HG03378 (cell line): ENCODE results near the gene IL4R.
"Not testable (repeated sequence)": the region's sequence is repeated elsewhere in the genome, so short reads cannot be mapped to it uniquely, and the experiment has no call there.

Experiments used
- ATAC-seq: cut with Tn5 transposase; IDR thresholded peaks from one replicate; pipeline ENCODE4 v1.9.1; 2021; ENCODE audit warnings: mild to moderate bottlenecking, moderate library complexity; ENCODE audit not compliant: unreplicated experiment

Gene IL4R

DNA sequence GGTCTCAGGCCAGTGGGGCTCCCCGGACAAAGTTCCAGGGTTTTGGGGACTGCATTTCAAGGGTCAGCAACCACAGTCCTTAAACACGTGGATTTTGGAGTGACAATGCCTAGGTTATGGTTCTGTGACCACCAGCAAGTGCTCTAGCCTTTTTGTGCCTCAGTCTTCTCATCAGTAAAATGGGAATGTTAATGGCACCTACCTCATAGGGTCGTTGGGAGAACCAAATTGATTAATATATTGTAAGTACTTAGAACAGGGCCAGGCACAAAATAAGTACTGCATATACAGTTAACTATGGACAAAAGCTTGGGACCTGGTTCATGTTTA is 13.8 kb downstream of the IL4R start:
- ATAC-seq = no peak

DNA sequence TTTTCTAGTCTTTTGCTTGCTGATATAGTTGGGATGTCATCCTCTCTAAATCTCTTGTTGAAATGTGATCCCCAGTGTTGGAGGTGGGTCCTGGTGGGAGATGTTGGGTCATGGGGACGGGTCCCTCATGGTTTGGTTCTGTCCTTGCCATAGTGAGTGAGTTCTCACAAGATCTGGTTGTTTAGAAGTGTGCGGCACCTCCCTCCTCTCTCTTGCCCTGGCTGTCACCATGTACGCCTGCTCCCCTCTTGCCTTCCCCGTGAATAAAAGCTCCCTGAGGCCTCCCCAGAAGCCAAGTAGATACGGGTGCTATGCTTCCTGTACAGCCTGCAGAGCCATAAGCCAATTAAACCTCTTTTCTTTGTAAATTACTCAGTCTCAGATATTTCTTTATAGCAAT is 15.2 kb downstream of the IL4R start:
- no peak for ATAC-seq

- ATAC-seq = not testable (repeated sequence)
Measured at GRCh38 chr16:27329376-27330079, 15.8 kb downstream of the IL4R start.

GRCh38 chr16:27330542-27330941 is 16.8 kb downstream of the IL4R start:
- ATAC-seq = no peak

DNA sequence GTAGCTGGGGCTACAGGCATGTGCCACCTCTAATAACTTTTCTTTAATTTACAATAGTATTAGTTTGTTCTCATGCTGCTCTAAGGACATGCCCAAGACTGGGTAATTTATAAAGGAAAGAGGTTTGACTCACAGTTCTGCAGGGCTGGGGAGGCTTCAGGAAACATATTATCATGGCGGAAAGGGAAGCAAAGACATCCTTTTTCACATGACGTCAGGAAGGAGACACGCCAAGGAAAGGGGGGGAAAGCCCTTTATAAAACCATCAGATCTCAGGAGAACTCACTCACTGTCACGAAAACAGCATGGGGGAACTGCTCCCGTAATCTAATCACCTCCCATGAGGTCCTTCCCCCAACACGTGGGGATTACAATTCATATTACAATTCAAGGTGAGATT is 18.3 kb downstream of the IL4R start:
- ATAC-seq = no peak

GRCh38 chr16:27333104-27333503 is 19.3 kb downstream of the IL4R start:
- no peak for ATAC-seq

- ATAC-seq = no peak
Measured at GRCh38 chr16:27333549-27333948, 19.8 kb downstream of the IL4R start.

DNA sequence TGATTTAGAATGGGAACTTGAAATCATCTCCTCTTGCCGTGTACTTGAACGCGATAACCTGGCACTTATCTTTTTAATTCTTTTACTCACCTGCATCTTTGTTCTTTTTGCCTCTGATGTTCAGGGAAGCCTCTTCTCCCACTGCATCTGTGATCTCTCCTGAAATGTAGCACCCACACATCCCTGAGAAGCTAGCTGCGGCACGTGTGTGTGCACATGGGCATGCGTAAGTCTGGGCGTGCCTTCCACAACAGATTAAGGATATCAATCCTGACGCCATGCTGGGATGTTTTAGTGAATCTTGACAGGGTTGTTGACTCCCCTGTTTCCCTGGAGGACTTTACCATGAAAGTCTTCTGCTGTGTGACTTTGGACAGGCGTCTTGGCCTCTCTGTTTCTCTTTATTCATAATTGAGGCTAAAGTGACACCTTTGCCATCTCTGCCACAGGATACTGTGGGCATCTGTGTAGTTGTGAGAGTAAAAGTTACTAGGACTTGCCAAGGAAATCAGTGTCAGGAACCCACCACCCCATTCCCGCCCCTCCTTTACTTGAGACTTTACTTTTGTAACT is 20.5 kb downstream of the IL4R start:
- no peak for ATAC-seq

DNA sequence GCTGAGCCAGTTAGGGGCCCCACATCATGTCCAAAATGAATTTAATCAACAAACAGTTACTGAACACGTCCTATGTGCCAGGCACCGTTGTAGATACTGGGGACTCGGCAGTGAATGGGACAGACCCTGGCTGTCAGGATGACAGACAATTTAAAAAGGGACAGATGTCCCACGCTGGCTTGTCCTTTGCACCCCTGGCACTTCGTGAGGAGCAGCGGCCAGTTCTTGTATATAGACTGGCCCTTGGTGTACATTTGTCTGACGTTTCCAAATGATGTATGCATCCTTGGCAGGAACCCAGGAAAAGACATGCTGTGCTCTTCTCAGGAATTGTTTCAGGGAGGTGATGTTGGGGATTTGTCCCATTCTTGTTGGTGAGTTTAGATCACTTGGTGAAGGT is 21.1 kb downstream of the IL4R start:
- no peak for ATAC-seq

- ATAC-seq = no peak
Measured at GRCh38 chr16:27335349-27336053, 21.7 kb downstream of the IL4R start.

DNA sequence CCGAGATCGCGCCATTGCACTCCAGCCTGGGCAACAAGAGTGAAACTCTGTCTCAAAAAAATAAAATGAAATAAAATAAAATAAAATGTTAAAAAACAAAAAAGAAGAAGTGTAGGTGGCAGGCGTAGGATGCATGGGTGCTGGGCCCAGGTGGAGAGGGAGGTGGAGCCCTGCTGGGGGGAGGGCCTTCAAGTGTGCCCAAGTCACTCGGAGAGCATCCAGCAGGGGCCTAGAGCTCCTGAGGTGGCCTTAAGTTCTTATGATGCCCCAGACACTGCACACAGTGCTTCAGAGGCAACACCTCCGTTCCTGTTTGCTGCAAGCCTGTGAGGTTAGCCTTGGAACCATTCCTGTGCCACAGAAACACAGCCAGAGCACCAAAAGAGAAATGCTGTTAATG is 23.2 kb downstream of the IL4R start:
- no peak for ATAC-seq

GRCh38 chr16:27339180-27339579 is 25.4 kb downstream of the IL4R start:
- no peak for ATAC-seq

- ATAC-seq = no peak
Measured at GRCh38 chr16:27340654-27341053, 26.9 kb downstream of the IL4R start.

DNA sequence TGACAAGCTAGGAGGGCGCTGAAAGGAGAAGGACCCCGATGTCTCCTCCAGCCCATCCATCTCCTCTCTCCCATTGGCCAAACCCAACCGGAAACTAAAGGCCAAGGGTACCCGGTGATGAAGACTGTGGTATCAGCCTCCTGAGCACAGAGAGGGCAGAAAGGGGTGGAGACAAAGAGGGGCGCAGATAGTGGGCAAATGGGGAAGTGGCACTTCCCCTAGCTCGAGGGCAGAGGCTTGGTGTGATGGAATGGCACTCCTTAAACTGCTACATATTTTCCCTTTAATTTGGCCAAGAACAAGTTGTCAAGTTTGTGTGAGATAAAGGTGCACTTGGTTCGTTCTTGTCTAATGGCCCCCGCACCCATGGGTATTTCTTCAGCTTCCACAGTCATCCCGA is 27.8 kb downstream of the IL4R start:
- no peak for ATAC-seq

DNA sequence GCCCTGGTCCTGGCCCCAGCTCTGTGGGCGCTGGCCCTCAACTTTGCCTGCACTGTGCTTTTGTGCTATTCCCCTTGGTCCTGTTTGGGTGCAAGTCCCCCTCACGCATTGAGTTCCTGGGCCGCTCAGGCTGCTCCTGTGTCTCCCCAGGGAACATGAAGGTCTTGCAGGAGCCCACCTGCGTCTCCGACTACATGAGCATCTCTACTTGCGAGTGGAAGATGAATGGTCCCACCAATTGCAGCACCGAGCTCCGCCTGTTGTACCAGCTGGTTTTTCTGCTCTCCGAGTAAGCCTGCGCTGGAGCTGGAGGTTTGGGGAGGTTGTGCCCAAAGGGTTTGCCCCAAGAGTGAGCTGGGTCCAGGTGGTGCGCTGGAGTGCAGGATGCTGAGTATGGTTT is 28.2 kb downstream of the IL4R start:
- ATAC-seq = no peak

GRCh38 chr16:27344721-27345120 is 30.9 kb downstream of the IL4R start:
- ATAC-seq = no peak

DNA sequence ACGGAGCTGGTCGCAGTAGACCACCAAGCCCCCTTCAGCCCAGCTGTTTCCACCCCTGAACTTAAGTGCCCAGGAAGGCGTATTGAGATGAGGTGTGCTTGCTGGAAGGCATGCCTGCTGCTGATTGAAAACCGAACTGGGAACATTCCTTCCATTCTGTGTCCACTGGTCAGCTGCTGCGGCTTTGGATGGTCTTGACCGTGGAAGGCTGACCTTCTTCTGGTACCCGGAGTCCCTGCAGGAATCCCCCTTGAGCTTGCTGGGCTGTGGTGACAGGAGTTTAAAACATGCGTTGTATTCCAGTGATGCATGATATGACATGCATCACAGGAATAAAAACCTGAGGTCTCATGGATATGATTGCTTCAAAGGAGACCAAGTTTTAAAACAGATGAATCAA is 31.4 kb downstream of the IL4R start:
- ATAC-seq = no peak

DNA sequence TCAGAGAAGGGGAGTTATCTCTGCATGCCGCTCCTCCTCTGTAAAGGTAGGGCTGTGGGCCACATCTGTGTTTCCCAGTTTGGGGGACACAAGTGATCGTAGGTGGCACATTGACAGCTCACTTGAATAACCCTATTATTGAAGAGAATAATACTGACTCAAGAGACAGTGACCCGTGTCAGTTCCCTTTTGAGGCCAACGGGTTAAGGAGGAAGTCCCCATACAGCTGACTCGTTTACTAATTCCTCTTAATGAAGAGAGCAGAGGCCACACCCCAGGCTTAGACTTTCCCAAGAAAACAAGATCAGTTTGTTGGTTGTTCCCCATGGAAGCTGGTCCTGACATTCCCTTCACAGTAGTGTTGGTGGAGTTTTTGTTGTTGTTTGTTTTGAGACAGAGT is 33.0 kb downstream of the IL4R start:
- ATAC-seq = no peak

GRCh38 chr16:27347930-27348685 is 34.3 kb downstream of the IL4R start:
- ATAC-seq = no peak

DNA sequence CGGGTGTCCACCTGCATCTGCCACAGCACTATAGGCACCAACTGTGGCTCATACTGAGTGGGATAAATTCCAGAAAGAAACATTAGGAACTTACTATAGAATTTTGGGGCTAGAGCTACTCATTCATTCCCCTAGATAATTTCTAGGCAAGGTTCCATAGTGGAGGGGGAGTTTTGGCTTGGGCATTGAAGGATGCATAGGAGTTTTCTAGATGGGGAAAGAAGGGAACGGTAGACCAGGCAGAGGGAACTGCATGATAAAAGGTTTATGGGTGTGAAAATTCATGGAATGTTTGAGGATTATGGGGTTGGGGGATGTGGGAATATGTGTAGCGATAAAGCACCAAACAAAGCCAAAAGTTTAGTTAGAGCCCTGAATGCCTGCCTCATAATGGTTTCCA is 35.5 kb downstream of the IL4R start:
- ATAC-seq = no peak

DNA sequence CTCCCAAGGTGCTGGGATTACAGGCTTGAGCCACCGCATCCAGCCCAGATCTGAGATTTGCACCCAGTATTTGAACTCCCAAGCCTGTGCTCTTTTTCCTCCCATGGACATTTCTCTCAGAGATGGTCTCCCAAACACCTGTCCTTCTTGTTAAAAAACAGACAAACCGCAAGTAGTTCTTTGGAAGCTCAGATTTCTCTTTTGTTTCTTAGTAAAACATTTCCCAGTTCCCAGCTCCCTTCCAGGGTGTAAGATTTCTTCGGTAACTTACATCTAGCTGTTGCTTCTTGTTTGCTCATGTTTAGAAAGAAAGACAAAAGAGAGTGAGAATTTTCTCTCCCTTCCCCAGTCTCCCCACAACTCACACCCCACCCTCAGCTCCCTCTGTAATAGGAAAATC is 36.2 kb downstream of the IL4R start:
- no peak for ATAC-seq

- ATAC-seq = no peak
Measured at GRCh38 chr16:27351989-27352388, 38.2 kb downstream of the IL4R start.
